ENCODE results near the gene HEXD. TPM values are rescaled to one million over a fixed set of nuclear protein-coding genes. Genes with fewer than 3 reads are reported as not detected.

The HEXD gene
- polyA plus RNA-seq, 3 donors: 8.9 to 61.5 (median 12.7) TPM

DNA sequence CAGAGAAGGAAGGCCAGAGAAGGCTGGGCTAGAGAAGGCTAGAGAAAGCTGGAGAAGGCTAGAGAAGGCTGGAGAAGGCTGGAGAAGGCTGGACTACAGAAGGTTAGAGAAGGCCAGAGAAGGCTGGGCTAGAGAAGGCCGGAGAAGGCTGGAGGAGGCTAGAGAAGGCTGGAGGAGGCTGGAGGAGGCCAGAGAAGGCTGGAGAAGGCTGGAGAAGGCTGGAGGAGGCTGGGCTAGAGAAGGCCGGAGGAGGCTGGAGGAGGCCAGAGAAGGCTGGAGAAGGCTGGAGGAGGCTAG is 6.7 kb downstream of the HEXD start:
- H3K36me3 Mint-ChIP-seq: peaks cover 27 to 38% of the 10 kb centered on the region in 2 donors
- Histone ChIP-seq H3K4me1 (ENCODE audit: control insufficient read depth in 1 of 2, insufficient read depth in 2 of 2, low read length in 2 of 2) (peaks cover 2 to 17% of the 10 kb centered on the region in 2 donors), H3K79me2 (ENCODE audit: insufficient read depth, low read length) (no peaks in the 10 kb centered on the region), H3K9ac (ENCODE audit: insufficient read depth, low read length, poor library complexity, severe bottlenecking) (no peak overlapping the region), H3K4me2 (replicated peaks; ENCODE audit: extremely low read depth, low read length, poor library complexity, severe bottlenecking) (no peak overlapping the region), H3K27ac (ENCODE audit: low read depth in 1 of 2, low read length in 2 of 2) (no peak overlapping the region), H3K9me3 (replicated peaks in 1 of 2; ENCODE audit: control insufficient read depth in 1 of 2, insufficient read depth in 1 of 2, low read length in 2 of 2) (peaks cover 0 to 8% of the 10 kb centered on the region in 2 donors), H3K36me3 (replicated peaks in 1 of 2; ENCODE audit: control insufficient read depth in 1 of 2, insufficient read depth in 2 of 2, low read length in 2 of 2) (peaks cover 11 to 12% of the 10 kb centered on the region in 2 donors), H4K20me1 (ENCODE audit: insufficient read depth, low read length) (no peaks in the 10 kb centered on the region), H2AFZ (ENCODE audit: insufficient read depth, low read depth, low read length, poor library complexity, severe bottlenecking) (no peak overlapping the region), H3K27me3 (ENCODE audit: control insufficient read depth in 2 of 2, insufficient read depth in 2 of 2, low read length in 2 of 2) (no peaks in the 10 kb centered on the region), H3K4me3 (replicated peaks in 1 of 3; ENCODE audit: low read depth in 2 of 3, low read length in 3 of 3) (no peak overlapping the region)
- intact Hi-C loops (cut with micrococcal nuclease): no loop called here
- no peak overlapping the region for H3K4me3 Mint-ChIP-seq
- TF ChIP-seq, protein P1, sequence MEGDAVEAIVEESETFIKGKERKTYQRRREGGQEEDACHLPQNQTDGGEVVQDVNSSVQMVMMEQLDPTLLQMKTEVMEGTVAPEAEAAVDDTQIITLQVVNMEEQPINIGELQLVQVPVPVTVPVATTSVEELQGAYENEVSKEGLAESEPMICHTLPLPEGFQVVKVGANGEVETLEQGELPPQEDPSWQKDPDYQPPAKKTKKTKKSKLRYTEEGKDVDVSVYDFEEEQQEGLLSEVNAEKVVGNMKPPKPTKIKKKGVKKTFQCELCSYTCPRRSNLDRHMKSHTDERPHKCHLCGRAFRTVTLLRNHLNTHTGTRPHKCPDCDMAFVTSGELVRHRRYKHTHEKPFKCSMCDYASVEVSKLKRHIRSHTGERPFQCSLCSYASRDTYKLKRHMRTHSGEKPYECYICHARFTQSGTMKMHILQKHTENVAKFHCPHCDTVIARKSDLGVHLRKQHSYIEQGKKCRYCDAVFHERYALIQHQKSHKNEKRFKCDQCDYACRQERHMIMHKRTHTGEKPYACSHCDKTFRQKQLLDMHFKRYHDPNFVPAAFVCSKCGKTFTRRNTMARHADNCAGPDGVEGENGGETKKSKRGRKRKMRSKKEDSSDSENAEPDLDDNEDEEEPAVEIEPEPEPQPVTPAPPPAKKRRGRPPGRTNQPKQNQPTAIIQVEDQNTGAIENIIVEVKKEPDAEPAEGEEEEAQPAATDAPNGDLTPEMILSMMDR (IDR thresholded peaks at IDR 0.05): peak; percentile 8
- WGBS (ENCODE audit: insufficient coverage): 95% methylated on average over 2 of the region's 2 CpGs
- H3K4me1 Mint-ChIP-seq: peaks cover 15% of the 10 kb centered on the region
- peaks cover 4 to 15% (median 9%) of the 10 kb centered on the region in 7 donors for H3K9me3 Mint-ChIP-seq
- no peaks in the 10 kb centered on the region for H3K27me3 Mint-ChIP-seq (ENCODE audit: low read depth in 3 of 3)
- no peak for DNase-seq
- peak overlapping the region in 1 of 7 donors; percentile 43 for H3K27ac Mint-ChIP-seq

DNA sequence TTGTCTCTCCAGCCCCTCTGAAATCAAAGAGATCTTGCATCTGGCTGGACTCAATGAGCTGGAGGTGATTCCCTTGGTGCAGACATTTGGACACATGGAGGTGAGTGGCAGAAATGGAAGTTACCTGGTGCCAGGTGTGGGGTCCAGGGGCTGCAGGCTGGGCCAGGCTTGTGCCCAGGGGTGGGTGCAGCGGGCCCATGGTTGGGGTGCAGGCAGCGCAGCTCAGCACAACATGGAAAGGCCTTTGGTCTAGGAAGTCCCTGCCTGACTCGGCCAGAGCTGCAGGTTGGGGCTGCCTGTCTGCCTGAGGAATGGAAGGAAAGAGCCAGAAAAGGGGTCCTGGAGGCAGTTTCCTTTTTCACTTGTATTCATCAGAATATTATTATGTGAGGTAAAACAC is 10.4 kb downstream of the HEXD start:
- no peak for DNase-seq
- no peak overlapping the region for H3K27ac ChIP-seq (ENCODE audit: low read depth in 1 of 2, low read length in 2 of 2)
- no peak overlapping the region for H3K4me3 Mint-ChIP-seq

More for the DNA sequence above, 10.4 kb downstream of the HEXD start:
- Histone ChIP-seq H3K4me3 (replicated peaks in 1 of 3; ENCODE audit: low read depth in 2 of 3, low read length in 3 of 3) (no peak overlapping the region), H2AFZ (ENCODE audit: insufficient read depth, low read depth, low read length, poor library complexity, severe bottlenecking) (no peak overlapping the region), H3K36me3 (replicated peaks in 1 of 2; ENCODE audit: control insufficient read depth in 1 of 2, insufficient read depth in 2 of 2, low read length in 2 of 2) (no peaks in the 10 kb centered on the region), H3K79me2 (ENCODE audit: insufficient read depth, low read length) (no peaks in the 10 kb centered on the region), H3K9ac (ENCODE audit: insufficient read depth, low read length, poor library complexity, severe bottlenecking) (no peak overlapping the region), H3K9me3 (replicated peaks in 1 of 2; ENCODE audit: control insufficient read depth in 1 of 2, insufficient read depth in 1 of 2, low read length in 2 of 2) (no peaks in the 10 kb centered on the region), H3K4me1 (ENCODE audit: control insufficient read depth in 1 of 2, insufficient read depth in 2 of 2, low read length in 2 of 2) (peaks cover 0 to 15% of the 10 kb centered on the region in 2 donors), H3K27me3 (ENCODE audit: control insufficient read depth in 2 of 2, insufficient read depth in 2 of 2, low read length in 2 of 2) (no peaks in the 10 kb centered on the region), H4K20me1 (ENCODE audit: insufficient read depth, low read length) (no peaks in the 10 kb centered on the region), H3K4me2 (replicated peaks; ENCODE audit: extremely low read depth, low read length, poor library complexity, severe bottlenecking) (no peak overlapping the region)
- Mint-ChIP-seq H3K9me3 (peaks cover 0 to under 1% (median 0%) of the 10 kb centered on the region in 7 donors), H3K27me3 (ENCODE audit: low read depth in 3 of 3) (peaks cover 0 to 2% (median 0%) of the 10 kb centered on the region in 3 donors), H3K4me1 (peaks cover 17% of the 10 kb centered on the region), H3K36me3 (peaks cover 13 to 17% of the 10 kb centered on the region in 2 donors), H3K27ac (peak overlapping the region in 1 of 7 donors; percentile 18)
- WGBS (ENCODE audit: insufficient coverage): 100% methylated on average over 2 of the region's 3 CpGs
- intact Hi-C loops (cut with micrococcal nuclease): no loop called here
- TF ChIP-seq, protein P1 (IDR thresholded peaks at IDR 0.05): no peak
